Keratinocyte (primary cell): Measurements from ENCODE around the gene SCAMP2. TPM values are rescaled to one million over a fixed set of nuclear protein-coding genes. Genes with fewer than 3 reads are reported as not detected.

Experiments
- DNase-seq: peaks from one replicate; pipeline ENCODE4 v3.0.0-alpha.2; 2011; ENCODE audit warnings: low read depth, missing footprints, low spot score
- FAIRE-seq: peaks from 2 replicates; lab custom pipeline; 2011; peaks lifted over from hg19 to GRCh38; lab: Jason Lieb, UNC
- H2AFZ ChIP-seq: 2 replicates; pipeline ENCODE4 v1.6.0; 2012; ENCODE audit warnings: low read length, control low read depth, inconsistent platforms; ENCODE audit not compliant: control insufficient read depth
- H3K27ac ChIP-seq: 2 replicates; pipeline ENCODE4 v1.5.1; 2011; ENCODE audit warnings: low read length; ENCODE audit not compliant: control insufficient read depth, insufficient read depth
- H3K27me3 ChIP-seq: 3 replicates; pipeline ENCODE4 v1.6.0; 2011; ENCODE audit warnings: low read length; ENCODE audit not compliant: control insufficient read depth, insufficient read depth; ENCODE audit errors: extremely low read depth
- H3K36me3 ChIP-seq, 2 experiments: 2 replicates in 1 of 2; 3 replicates in 1 of 2; pipeline ENCODE4 v1.5.1; 2011; ENCODE audit warnings: low read length in 2 of 2, mild to moderate bottlenecking in 1 of 2; ENCODE audit not compliant: control insufficient read depth in 2 of 2, insufficient read depth in 2 of 2; ENCODE audit errors: extremely low read depth in 1 of 2
- H3K4me1 ChIP-seq: 3 replicates; pipeline ENCODE4 v1.5.1; 2011; ENCODE audit warnings: low read length; ENCODE audit not compliant: control insufficient read depth, insufficient read depth; ENCODE audit errors: extremely low read depth
- H3K4me2 ChIP-seq: 3 replicates; pipeline ENCODE4 v1.6.0; 2011; ENCODE audit warnings: low read depth, low read length; ENCODE audit not compliant: control insufficient read depth, insufficient read depth; ENCODE audit errors: extremely low read depth
- H3K4me3 ChIP-seq, 3 experiments: fragments of 200-600 bp in 1 of 3; sonication (generic) in 1 of 3; 2 replicates in 2 of 3; 3 replicates in 1 of 3; pipeline ENCODE4 v1.5.1; 2011 to 2016; ENCODE audit warnings: low read length in 3 of 3, mild to moderate bottlenecking in 3 of 3, control low read depth in 2 of 3, inconsistent platforms in 1 of 3, low read depth in 1 of 3, mixed read lengths in 1 of 3, mixed run types in 1 of 3, moderate library complexity in 1 of 3; ENCODE audit not compliant: control insufficient read depth in 2 of 3, insufficient read depth in 2 of 3; ENCODE audit errors: extremely low read depth in 1 of 3
- H3K79me2 ChIP-seq: 2 replicates; pipeline ENCODE4 v1.6.0; 2012; ENCODE audit warnings: low read length; ENCODE audit not compliant: control insufficient read depth, insufficient read depth
- H3K9ac ChIP-seq: 3 replicates; pipeline ENCODE4 v1.6.0; 2011; ENCODE audit warnings: low read length; ENCODE audit not compliant: control insufficient read depth, insufficient read depth; ENCODE audit errors: extremely low read depth
- H3K9me1 ChIP-seq: 3 replicates; pipeline ENCODE4 v1.6.0; 2011; ENCODE audit warnings: low read length; ENCODE audit not compliant: control insufficient read depth, insufficient read depth; ENCODE audit errors: extremely low read depth
- H3K9me3 ChIP-seq: 2 replicates; pipeline ENCODE4 v1.5.1; 2012; ENCODE audit warnings: low read depth, low read length; ENCODE audit not compliant: control insufficient read depth
- H4K20me1 ChIP-seq: 3 replicates; pipeline ENCODE4 v1.6.0; 2011; ENCODE audit warnings: low read length; ENCODE audit not compliant: control insufficient read depth, insufficient read depth; ENCODE audit errors: extremely low read depth
- CTCF ChIP-seq, 3 experiments: IDR thresholded peaks in 1 of 3; conservative IDR thresholded peaks in 1 of 3; optimal IDR thresholded peaks in 1 of 3; 2 replicates in 2 of 3; 3 replicates in 1 of 3; pipeline versions ENCODE3 to v1.5.1; 2011; ENCODE audit warnings: low read length in 3 of 3, mild to moderate bottlenecking in 3 of 3, moderate library complexity in 2 of 3, control low read depth in 1 of 3, inconsistent platforms in 1 of 3; ENCODE audit not compliant: insufficient read depth in 2 of 3; ENCODE audit errors: extremely low read depth in 1 of 3
- EZH2 ChIP-seq: IDR thresholded peaks from one replicate; pipeline ENCODE4 v1.6.1; 2012; ENCODE audit warnings: inconsistent platforms, mild to moderate bottlenecking, low read length, moderate library complexity
- dilution Hi-C: fragments of 300-500 bp; cut with MboI; formaldehyde crosslinking; loops from one replicate; pipeline ENCODE4 v1.7.0; 2020; ENCODE audit warnings: low sequenced_read_pairs; ENCODE audit not compliant: extremely low pct_ligation_motif_present
- polyA plus RNA-seq, 5 experiments: library from polyadenylated mRNA; depleted of rRNA in 3 of 5; stranded (reverse) in 3 of 5; stranded (forward) in 1 of 5; unstranded in 1 of 5; fragments of >200 nt; gene quantifications; 1 replicate in 1 of 5; 2 replicates in 3 of 5; 3 replicates in 1 of 5; pipeline versions ENCODE4 v1.2.1 to v1.2.3, GENCODE V29; 2011 to 2012; ENCODE audit warnings: missing spikeins in 2 of 5, low read depth in 1 of 5, low replicate concordance in 1 of 5

SCAMP2 gene
- polyA plus RNA-seq, 1 donor (not counting 4 experiments of a cell fraction or from before 2014, with no cell fraction given) = 72.8 TPM

GRCh38 chr15:74815961-74816360, 57.2 kb downstream of the SCAMP2 start:
- FAIRE-seq (no peak), DNase-seq (no peak)
- dilution Hi-C loops = no loop called here
- H2AFZ ChIP-seq = no peak overlapping the region
- H4K20me1 ChIP-seq = peaks cover 4% of the 10 kb centered on the region
- H3K79me2 ChIP-seq = no peaks in the 10 kb centered on the region
- H3K9me3 ChIP-seq = no peaks in the 10 kb centered on the region
- no peak overlapping the region for H3K4me2 ChIP-seq
- H3K27me3 ChIP-seq = no peaks in the 10 kb centered on the region
- TF ChIP-seq EZH2 (no peak), CTCF (optimal IDR thresholded peaks at IDR 0.05 in 1 of 3, IDR thresholded peaks at IDR 0.05 in 1 of 3, conservative IDR thresholded peaks at IDR 0.05 in 1 of 3; ENCODE audit: extremely low read depth in 1 of 3, insufficient read depth in 2 of 3, low read length in 3 of 3) (no peak)
- no peak overlapping the region for H3K27ac ChIP-seq
- no peaks in the 10 kb centered on the region for H3K9me1 ChIP-seq
- H3K4me3 ChIP-seq = no peak overlapping the region
- no peaks in the 10 kb centered on the region for H3K36me3 ChIP-seq
- H3K4me1 ChIP-seq = peaks cover 19% of the 10 kb centered on the region
- H3K9ac ChIP-seq = no peak overlapping the region

GRCh38 chr15:74815121-74815934, 57.8 kb downstream of the SCAMP2 start:
- Histone ChIP-seq H2AFZ (no peak overlapping the region), H4K20me1 (peaks cover 4% of the 10 kb centered on the region), H3K27ac (no peak overlapping the region), H3K79me2 (no peaks in the 10 kb centered on the region), H3K4me2 (no peak overlapping the region), H3K4me3 (no peak overlapping the region), H3K36me3 (no peaks in the 10 kb centered on the region), H3K27me3 (no peaks in the 10 kb centered on the region), H3K9ac (no peak overlapping the region), H3K9me3 (no peaks in the 10 kb centered on the region), H3K9me1 (no peaks in the 10 kb centered on the region), H3K4me1 (peaks cover 19% of the 10 kb centered on the region)
- FAIRE-seq = no peak
- TF ChIP-seq CTCF (optimal IDR thresholded peaks at IDR 0.05 in 1 of 3, IDR thresholded peaks at IDR 0.05 in 1 of 3, conservative IDR thresholded peaks at IDR 0.05 in 1 of 3; ENCODE audit: extremely low read depth in 1 of 3, insufficient read depth in 2 of 3, low read length in 3 of 3) (no peak), EZH2 (no peak)
- DNase-seq = no peak
- dilution Hi-C loops = no loop called here
